Breast epithelium (tissue), 3 donors: Measurements from ENCODE around the gene FECH.

Experiments used
- POLR2A ChIP-seq: fragments of 450-650 bp; IDR thresholded peaks from one replicate; pipeline ENCODE4 v1.6.1; 2016; ENCODE audit warnings: antibody characterized with exemption, mild to moderate bottlenecking, moderate library complexity
- POLR2AphosphoS5 ChIP-seq, 3 donors: sonication (generic); formaldehyde crosslinking; IDR thresholded peaks; one replicate each; pipeline ENCODE4 v1.6.1; 2017; ENCODE audit warnings: antibody characterized with exemption in 3 of 3

GRCh38 chr18:57559314-57559713 lies 27.2 kb downstream of the FECH start:
- TF ChIP-seq POLR2A (no peak), POLR2AphosphoS5 (IDR thresholded peaks at IDR 0.05) (no peak)
